ENCODE data around the gene SREK1IP1. TPM values are rescaled to one million over a fixed set of nuclear protein-coding genes. Genes with fewer than 3 reads are reported as not detected.

Gene SREK1IP1
- total RNA-seq (ENCODE audit: low replicate concordance), result 7.5 and 13.3 TPM in 2 replicates

GRCh38 chr5:64768358-64769312 is at the start of gene SREK1IP1, which contains the start of gene CWC27:
Gene SREK1IP1, minus strand, starts transcription at chr5:64768691. Its CDS starts 174 bp downstream, at chr5:64768517.
Gene CWC27, plus strand, starts transcription at chr5:64768930. Its CDS starts 217 bp downstream, at chr5:64769147.
- DNase-seq (ENCODE audit: low read depth), result peak; percentile 92
- TF ChIP-seq, protein P1, sequence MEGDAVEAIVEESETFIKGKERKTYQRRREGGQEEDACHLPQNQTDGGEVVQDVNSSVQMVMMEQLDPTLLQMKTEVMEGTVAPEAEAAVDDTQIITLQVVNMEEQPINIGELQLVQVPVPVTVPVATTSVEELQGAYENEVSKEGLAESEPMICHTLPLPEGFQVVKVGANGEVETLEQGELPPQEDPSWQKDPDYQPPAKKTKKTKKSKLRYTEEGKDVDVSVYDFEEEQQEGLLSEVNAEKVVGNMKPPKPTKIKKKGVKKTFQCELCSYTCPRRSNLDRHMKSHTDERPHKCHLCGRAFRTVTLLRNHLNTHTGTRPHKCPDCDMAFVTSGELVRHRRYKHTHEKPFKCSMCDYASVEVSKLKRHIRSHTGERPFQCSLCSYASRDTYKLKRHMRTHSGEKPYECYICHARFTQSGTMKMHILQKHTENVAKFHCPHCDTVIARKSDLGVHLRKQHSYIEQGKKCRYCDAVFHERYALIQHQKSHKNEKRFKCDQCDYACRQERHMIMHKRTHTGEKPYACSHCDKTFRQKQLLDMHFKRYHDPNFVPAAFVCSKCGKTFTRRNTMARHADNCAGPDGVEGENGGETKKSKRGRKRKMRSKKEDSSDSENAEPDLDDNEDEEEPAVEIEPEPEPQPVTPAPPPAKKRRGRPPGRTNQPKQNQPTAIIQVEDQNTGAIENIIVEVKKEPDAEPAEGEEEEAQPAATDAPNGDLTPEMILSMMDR (IDR thresholded peaks at IDR 0.05; ENCODE audit: insufficient read depth, low read length), result peak; percentile 36
- H3K4me3 ChIP-seq (ENCODE audit: low read depth, low read length), result peak within 1 kb of the TSS; percentile 87

GRCh38 chr5:64818245-64818644 is 49.8 kb upstream of the SREK1IP1 start:
- DNase-seq (ENCODE audit: low read depth), result no peak
- TF ChIP-seq, protein P1 (IDR thresholded peaks at IDR 0.05; ENCODE audit: insufficient read depth, low read length), result no peak
- H3K4me3 ChIP-seq (ENCODE audit: low read depth, low read length), result no peak overlapping the region

- DNase-seq (ENCODE audit: low read depth), result no peak
- TF ChIP-seq, protein P1 (IDR thresholded peaks at IDR 0.05; ENCODE audit: insufficient read depth, low read length), result no peak
- H3K4me3 ChIP-seq (ENCODE audit: low read depth, low read length), result no peak overlapping the region
Measured at GRCh38 chr5:64814073-64814472, 45.6 kb upstream of the SREK1IP1 start.

GRCh38 chr5:64811050-64811640 is 42.7 kb upstream of the SREK1IP1 start:
- TF ChIP-seq, protein P1 (IDR thresholded peaks at IDR 0.05; ENCODE audit: insufficient read depth, low read length), result peak; percentile 78
- peak; percentile 86 for DNase-seq (ENCODE audit: low read depth)
- no peak overlapping the region for H3K4me3 ChIP-seq (ENCODE audit: low read depth, low read length)

DNA sequence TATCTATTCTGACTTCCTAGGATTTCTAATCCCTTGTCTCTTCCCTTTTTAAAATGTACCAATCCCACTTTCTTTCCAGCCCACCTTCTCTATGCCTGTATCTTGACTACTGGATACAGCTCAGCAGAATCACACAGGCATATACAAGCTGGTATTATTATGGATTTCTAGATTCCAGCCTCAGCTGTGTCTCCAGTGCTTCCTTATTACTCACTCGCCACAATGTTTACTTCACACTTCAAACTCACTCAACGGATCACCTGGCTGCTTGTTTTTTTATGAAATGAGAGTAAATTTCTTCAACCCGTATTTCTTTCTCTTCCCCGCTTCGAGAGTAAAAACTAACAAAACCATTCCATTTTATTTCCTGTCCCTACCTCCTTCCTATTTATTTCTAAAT is 39.0 kb upstream of the SREK1IP1 start:
- TF ChIP-seq, protein P1 (IDR thresholded peaks at IDR 0.05; ENCODE audit: insufficient read depth, low read length), result no peak
- no peak for DNase-seq (ENCODE audit: low read depth)
- no peak overlapping the region for H3K4me3 ChIP-seq (ENCODE audit: low read depth, low read length)

- TF ChIP-seq, protein P1 (IDR thresholded peaks at IDR 0.05; ENCODE audit: insufficient read depth, low read length), result no peak
- no peak for DNase-seq (ENCODE audit: low read depth)
- H3K4me3 ChIP-seq (ENCODE audit: low read depth, low read length), result no peak overlapping the region
Measured at GRCh38 chr5:64806537-64806936, 38.0 kb upstream of the SREK1IP1 start.
